HCT116 (cell line): ENCODE measurements around the gene CCR7. TPM values are rescaled to one million over a fixed set of nuclear protein-coding genes. Genes with fewer than 3 reads are reported as not detected.

Experiments used
- ATAC-seq: fragments of 200-7000 bp; cut with Tn5 transposase; 2 replicates; pipeline ENCODE4 v1.9.1; 2020; ENCODE audit warnings: mild to moderate bottlenecking, moderate library complexity
- BruUV-seq: library from RNA; stranded (reverse); fragments of 400-500 nt; replicated peaks from 2 replicates; lab custom pipeline; 2021; lab: Mats Ljungman, UMichigan
- CTCF ChIA-PET: fragments of 300-600 bp; sonication (Branson Sonifier 250); formaldehyde crosslinking; loops from one replicate; lab custom pipeline; 2021; ENCODE audit warnings: antibody characterized with exemption; lab: Charles Lee
- POLR2A ChIA-PET: fragments of 300-600, 350-600 bp; sonication (Branson Sonifier 250); formaldehyde crosslinking; loops from one replicate; lab custom pipeline; 2021; ENCODE audit warnings: antibody characterized with exemption; lab: Charles Lee
- RAD21 ChIA-PET, 2 experiments: fragments of 300-600 bp; sonication (Branson Sonifier 250); formaldehyde crosslinking; loops; one replicate each; lab custom pipeline; 2023; ENCODE audit warnings: low total read pairs in 2 of 2; ENCODE audit not compliant: uncharacterized antibody in 2 of 2, unreplicated experiment in 2 of 2, low non-redundant PET in 1 of 2; lab: Charles Lee
- DNase-seq: peaks from one replicate; pipeline ENCODE4 v3.0.0-alpha.2; 2010; ENCODE audit warnings: low read depth, low spot score
- H2AFZ ChIP-seq: fragments of 200-600 bp; shearing (Covaris generic), sonication (generic); 2 replicates; pipeline ENCODE4 v1.6.1; 2017; ENCODE audit warnings: low read depth, mixed run types, mixed read lengths, antibody characterized with exemption, low read length; ENCODE audit not compliant: poor library complexity, severe bottlenecking
- H3K27ac ChIP-seq: 2 replicates; pipeline ENCODE4 v1.5.1; 2012; ENCODE audit warnings: low read depth, low read length
- H3K27me3 ChIP-seq: fragments of 200-600 bp; sonication (generic); 2 replicates; pipeline ENCODE4 v1.6.1; 2016; ENCODE audit warnings: mixed run types, low read length, mixed read lengths; ENCODE audit not compliant: insufficient read depth
- H3K36me3 ChIP-seq, 2 experiments: fragments of 200-500 bp in 1 of 2; fragments of 200-600 bp in 1 of 2; sonication (Bioruptor generic) in 1 of 2; sonication (generic) in 1 of 2; 2 replicates each; pipeline versions ENCODE4 v1.5.1 to v1.6.1; 2014 to 2016; ENCODE audit warnings: low read length in 2 of 2, inconsistent platforms in 1 of 2, mixed read lengths in 1 of 2, mixed run types in 1 of 2; ENCODE audit not compliant: insufficient read depth in 2 of 2, control insufficient read depth in 1 of 2
- H3K4me1 ChIP-seq, 2 experiments: fragments of 200-600 bp in 1 of 2; sonication (generic) in 1 of 2; 2 replicates each; pipeline versions ENCODE4 v1.5.1 to v1.6.1; 2012 to 2017; ENCODE audit warnings: low read length in 2 of 2, inconsistent platforms in 1 of 2, mild to moderate bottlenecking in 1 of 2, mixed read lengths in 1 of 2, mixed run types in 1 of 2, moderate library complexity in 1 of 2; ENCODE audit not compliant: insufficient read depth in 2 of 2, control insufficient read depth in 1 of 2
- H3K4me2 ChIP-seq: fragments of 200-600 bp; sonication (generic); 2 replicates; pipeline ENCODE4 v1.6.1; 2017; ENCODE audit warnings: mixed run types, low read length, mixed read lengths
- H3K4me3 ChIP-seq, 2 experiments: fragments of 200-600 bp in 1 of 2; sonication (generic) in 1 of 2; replicated peaks in 1 of 2; 2 replicates each; pipeline ENCODE4 v1.5.1; 2011 to 2016; ENCODE audit warnings: low read length in 2 of 2, control low read depth in 1 of 2, low read depth in 1 of 2, mild to moderate bottlenecking in 1 of 2, mixed read lengths in 1 of 2, mixed run types in 1 of 2
- H3K79me2 ChIP-seq: fragments of 200-600 bp; sonication (generic); 2 replicates; pipeline ENCODE4 v1.6.1; 2017; ENCODE audit warnings: mild to moderate bottlenecking, mixed run types, low read length, moderate library complexity, mixed read lengths; ENCODE audit not compliant: insufficient read depth
- H3K9ac ChIP-seq: fragments of 200-600 bp; sonication (generic); 2 replicates; pipeline ENCODE4 v1.6.1; 2016; ENCODE audit warnings: low read length, mixed read lengths
- H3K9me2 ChIP-seq: fragments of 200-600 bp; sonication (generic), shearing (Covaris generic); 2 replicates; pipeline ENCODE4 v1.6.1; 2017; ENCODE audit warnings: mixed run types, mild to moderate bottlenecking, moderate library complexity; ENCODE audit not compliant: insufficient read depth
- H3K9me3 ChIP-seq, 2 experiments: fragments of 200-500 bp in 1 of 2; fragments of 200-600 bp in 1 of 2; sonication (Bioruptor generic) in 1 of 2; sonication (generic) in 1 of 2; 2 replicates each; pipeline ENCODE4 v1.6.1; 2014 to 2017; ENCODE audit warnings: low read length in 2 of 2, mixed read lengths in 2 of 2, inconsistent platforms in 1 of 2, low read depth in 1 of 2, mild to moderate bottlenecking in 1 of 2, mixed run types in 1 of 2, moderate library complexity in 1 of 2; ENCODE audit not compliant: control insufficient read depth in 1 of 2, insufficient read depth in 1 of 2
- H4K20me1 ChIP-seq: fragments of 200-600 bp; sonication (generic), shearing (Covaris generic); 2 replicates; pipeline ENCODE4 v1.6.1; 2017; ENCODE audit warnings: mixed run types, mild to moderate bottlenecking, moderate library complexity; ENCODE audit not compliant: insufficient read depth
- CBX3 ChIP-seq: IDR thresholded peaks from 2 replicates; pipeline ENCODE4 v1.6.1; 2012; ENCODE audit warnings: low read depth
- CEBPB ChIP-seq: IDR thresholded peaks from 2 replicates; pipeline ENCODE4 v1.6.1; 2012; ENCODE audit warnings: low read depth
- EGR1 ChIP-seq: IDR thresholded peaks from 2 replicates; pipeline ENCODE4 v1.6.1; 2012; ENCODE audit warnings: low read depth
- ELF1 ChIP-seq: IDR thresholded peaks from 2 replicates; pipeline ENCODE4 v1.6.1; 2012; ENCODE audit warnings: low read depth, borderline replicate concordance
- EZH2 ChIP-seq: fragments of 200-600 bp; sonication (generic); IDR thresholded peaks from 2 replicates; pipeline ENCODE4 v1.6.1; 2017; ENCODE audit warnings: antibody characterized with exemption, mixed run types
- JUND ChIP-seq: IDR thresholded peaks from 2 replicates; pipeline ENCODE4 v1.6.1; 2012
- POLR2A ChIP-seq: IDR thresholded peaks from 2 replicates; pipeline ENCODE4 v1.7.0; 2011; ENCODE audit warnings: borderline replicate concordance; ENCODE audit not compliant: insufficient read depth, insufficient read length; ENCODE audit errors: extremely low read depth
- POLR2AphosphoS5 ChIP-seq: IDR thresholded peaks from 2 replicates; pipeline ENCODE4 v1.6.1; 2011; ENCODE audit warnings: mild to moderate bottlenecking, low read depth, low read length, moderate library complexity
- RAD21 ChIP-seq: IDR thresholded peaks from 2 replicates; pipeline ENCODE4 v1.6.1; 2012; ENCODE audit warnings: low read depth, mild to moderate bottlenecking
- REST ChIP-seq: IDR thresholded peaks from 2 replicates; pipeline ENCODE4 v1.6.1; 2012; ENCODE audit warnings: low read depth
- SIN3A ChIP-seq: IDR thresholded peaks from 2 replicates; pipeline ENCODE4 v1.6.1; 2012; ENCODE audit warnings: low read depth
- SP1 ChIP-seq: IDR thresholded peaks from 2 replicates; pipeline ENCODE4 v1.6.1; 2012; ENCODE audit warnings: low read depth
- SRF ChIP-seq: IDR thresholded peaks from 2 replicates; pipeline ENCODE4 v1.6.1; 2012; ENCODE audit warnings: low read depth
- TCF7L2 ChIP-seq: IDR thresholded peaks from 2 replicates; pipeline ENCODE4 v1.7.0; 2011; ENCODE audit warnings: borderline replicate concordance, inconsistent platforms; ENCODE audit not compliant: insufficient read depth, insufficient read length; ENCODE audit errors: extremely low read depth
- YY1 ChIP-seq: IDR thresholded peaks from 2 replicates; pipeline ENCODE4 v1.6.1; 2011; ENCODE audit warnings: low read length, low read depth, moderate library complexity, mild to moderate bottlenecking; ENCODE audit not compliant: insufficient replicate concordance; ENCODE audit errors: extremely low read depth
- ZBTB33 ChIP-seq: IDR thresholded peaks from 2 replicates; pipeline ENCODE4 v1.6.1; 2011; ENCODE audit warnings: mild to moderate bottlenecking, low read length, moderate library complexity; ENCODE audit not compliant: insufficient replicate concordance; ENCODE audit errors: extremely low read depth
- intact Hi-C: fragments of 100-400 bp; cut with micrococcal nuclease; formaldehyde crosslinking; loops from 2 replicates; pipeline ENCODE4 v1.10.0; 2022
- total RNA-seq: library from RNA; stranded (reverse); gene quantifications from one replicate; pipeline ENCODE4 v1.2.1, GENCODE V29; 2021; ENCODE audit not compliant: unreplicated experiment
- TF ChIP-seq, protein P1 (sequence below): IDR thresholded peaks from 2 replicates; pipeline ENCODE4 v1.6.1; 2012

The CCR7 gene
- total RNA-seq, 1 experiment from 2014 or later: 0.69 TPM

- TF ChIP-seq SRF (no peak), JUND (no peak), YY1 (no peak), ELF1 (no peak), POLR2AphosphoS5 (no peak)
These were observed 32.6 kb downstream of the CCR7 start (continued) for GRCh38 chr17:40532520-40533253.

- Histone ChIP-seq H3K4me3 (no peak overlapping the region), H3K9ac (no peak overlapping the region), H3K36me3 (no peaks in the 10 kb centered on the region), H3K79me2 (no peaks in the 10 kb centered on the region), H3K9me2 (no peaks in the 10 kb centered on the region), H3K9me3 (no peaks in the 10 kb centered on the region; a peak in 1 of 4 replicates), H3K4me2 (no peak overlapping the region), H3K4me1 (peaks cover 14 to 48% of the 10 kb centered on the region in 2 experiments), H4K20me1 (no peaks in the 10 kb centered on the region), H2AFZ (no peak overlapping the region), H3K27me3 (no peaks in the 10 kb centered on the region), H3K27ac (no peak overlapping the region; the same call in 1 of the 2 replicates)
- RAD21 ChIA-PET: interaction anchor here (0.6 to 2.6 kb wide), 6 partner anchors 55 to 90 kb away, joined by 3 to 14 read pairs (median 4); no protein-coding TSS in a partner anchor
- no TSS peak for BruUV-seq
- POLR2A ChIA-PET: interaction anchor here (0.9 to 2.1 kb wide), 7 partner anchors 30 to 173 kb away, joined by 3 to 8 read pairs (median 3); partner anchors contain the start of gene TNS4
- CTCF ChIA-PET: interaction anchor here (1.7 to 4.0 kb wide), 6 partner anchors 21 to 173 kb away, joined by 5 to 30 read pairs (median 26); no protein-coding TSS in a partner anchor
- no peak for ATAC-seq
- intact Hi-C loops: loop anchor here (5.0 kb wide), 1 partner anchor 229 kb away; no protein-coding TSS in a partner anchor
- DNase-seq: no peak
- no peak for TF ChIP-seq EGR1
- no peak for TF ChIP-seq CBX3
- TF ChIP-seq REST: no peak
- no peak for TF ChIP-seq ZBTB33
- TF ChIP-seq RAD21: no peak
- no peak for TF ChIP-seq CEBPB
- no peak for TF ChIP-seq POLR2A
- TF ChIP-seq TCF7L2: no peak
- TF ChIP-seq SRF: no peak
- TF ChIP-seq, protein P1, sequence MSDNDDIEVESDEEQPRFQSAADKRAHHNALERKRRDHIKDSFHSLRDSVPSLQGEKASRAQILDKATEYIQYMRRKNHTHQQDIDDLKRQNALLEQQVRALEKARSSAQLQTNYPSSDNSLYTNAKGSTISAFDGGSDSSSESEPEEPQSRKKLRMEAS: no peak
- no peak for TF ChIP-seq SP1
- no peak for TF ChIP-seq SIN3A
- no peak for TF ChIP-seq EZH2
These were observed 34.0 kb downstream of the CCR7 start for GRCh38 chr17:40531051-40531991.
